ENCODE measurements around the gene ZMYND8.
"Not testable (repeated sequence)": the region's sequence is repeated elsewhere in the genome, so short reads cannot be mapped to it uniquely, and the experiment has no call there.

The ZMYND8 gene

GRCh38 chr20:47310729-47311128 lies 45.8 kb downstream of the ZMYND8 start:
- no peak for TF ChIP-seq CTCF (IDR thresholded peaks at IDR 0.05; ENCODE audit: insufficient read depth, missing control alignments)
- DNase-seq (ENCODE audit: insufficient read length, low spot score) (no peak), FAIRE-seq (no peak)

GRCh38 chr20:47309806-47310426 lies 46.6 kb downstream of the ZMYND8 start:
- FAIRE-seq (no peak), DNase-seq (ENCODE audit: insufficient read length, low spot score) (no peak)
- no peak for TF ChIP-seq CTCF (IDR thresholded peaks at IDR 0.05; ENCODE audit: insufficient read depth, missing control alignments)

GRCh38 chr20:47309394-47309793 lies 47.1 kb downstream of the ZMYND8 start:
- DNase-seq (ENCODE audit: insufficient read length, low spot score) (no peak), FAIRE-seq (no peak)
- no peak for TF ChIP-seq CTCF (IDR thresholded peaks at IDR 0.05; ENCODE audit: insufficient read depth, missing control alignments)

- not testable (repeated sequence) for FAIRE-seq; DNase-seq (ENCODE audit: insufficient read length, low spot score)
Measured at GRCh38 chr20:47307569-47307968, 48.9 kb downstream of the ZMYND8 start.

- DNase-seq (ENCODE audit: insufficient read length, low spot score) (no peak), FAIRE-seq (no peak)
- TF ChIP-seq CTCF (IDR thresholded peaks at IDR 0.05; ENCODE audit: insufficient read depth, missing control alignments) = no peak
Measured at GRCh38 chr20:47306755-47307370, 49.6 kb downstream of the ZMYND8 start.

- TF ChIP-seq CTCF (IDR thresholded peaks at IDR 0.05; ENCODE audit: insufficient read depth, missing control alignments) = no peak
- FAIRE-seq (no peak), DNase-seq (ENCODE audit: insufficient read length, low spot score) (no peak)
Measured at GRCh38 chr20:47306095-47306494, 50.4 kb downstream of the ZMYND8 start.

GRCh38 chr20:47305667-47306066 lies 50.8 kb downstream of the ZMYND8 start:
- FAIRE-seq (no peak), DNase-seq (ENCODE audit: insufficient read length, low spot score) (no peak)
- no peak for TF ChIP-seq CTCF (IDR thresholded peaks at IDR 0.05; ENCODE audit: insufficient read depth, missing control alignments)
